Stimulated activated CD4-positive, alpha-beta T cell treated with anti-CD3 and anti-CD28 coated beads, Interleukin-15, amount 100 ng/mL, for 48 hours (primary cell): ENCODE results near the gene CA11.
"Not testable (repeated sequence)": the region's sequence is repeated elsewhere in the genome, so short reads cannot be mapped to it uniquely, and the experiment has no call there.

Source experiments
- DNase-seq, 2 donors: peaks; one replicate each; pipeline ENCODE4 v3.0.0-alpha.2; 2020; ENCODE audit warnings: low read depth in 2 of 2

CA11 gene

DNA sequence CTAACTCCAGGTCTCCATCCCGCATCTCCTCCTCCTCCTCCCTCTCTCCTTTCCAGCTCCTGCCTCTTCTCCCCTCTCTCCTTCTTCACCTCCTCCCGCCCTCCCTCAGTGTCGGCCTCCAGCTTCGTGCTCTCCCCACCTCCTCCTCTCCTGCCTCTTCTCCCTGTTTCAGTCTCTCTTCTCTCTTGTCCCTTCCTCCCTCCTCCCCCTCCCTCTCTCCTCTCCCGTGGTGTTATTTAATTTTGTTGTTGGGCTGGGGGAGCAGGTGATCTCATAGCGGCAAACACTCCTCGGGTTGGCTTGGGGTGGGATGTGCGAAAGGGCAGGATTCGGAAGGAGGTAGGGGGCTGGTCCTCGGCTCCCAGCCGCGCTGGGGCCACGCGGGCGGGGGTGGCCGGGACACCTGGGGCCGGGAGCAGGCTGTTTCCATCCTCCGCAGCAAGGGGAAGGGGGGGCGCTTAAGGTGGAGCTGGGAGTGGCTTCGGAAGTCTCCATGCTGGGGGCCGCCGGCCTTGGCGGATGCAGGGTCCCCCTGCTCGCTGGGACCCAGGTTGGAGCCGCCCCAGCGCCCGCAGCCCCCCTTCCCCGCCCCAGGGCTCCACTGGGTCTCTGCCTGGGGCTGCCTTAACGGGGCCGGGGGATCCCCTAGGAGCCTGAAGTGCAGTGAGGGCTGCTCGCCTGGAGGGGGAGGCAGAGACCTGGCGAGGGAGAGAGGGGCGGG is at the start of gene CA11:
TSS of gene CA11 (minus strand) at position 187 of the 721 bp plus-strand sequence. CDS start 555 bp downstream, outside the sequence.
- peak; percentile 83 to 90 for DNase-seq

DNA sequence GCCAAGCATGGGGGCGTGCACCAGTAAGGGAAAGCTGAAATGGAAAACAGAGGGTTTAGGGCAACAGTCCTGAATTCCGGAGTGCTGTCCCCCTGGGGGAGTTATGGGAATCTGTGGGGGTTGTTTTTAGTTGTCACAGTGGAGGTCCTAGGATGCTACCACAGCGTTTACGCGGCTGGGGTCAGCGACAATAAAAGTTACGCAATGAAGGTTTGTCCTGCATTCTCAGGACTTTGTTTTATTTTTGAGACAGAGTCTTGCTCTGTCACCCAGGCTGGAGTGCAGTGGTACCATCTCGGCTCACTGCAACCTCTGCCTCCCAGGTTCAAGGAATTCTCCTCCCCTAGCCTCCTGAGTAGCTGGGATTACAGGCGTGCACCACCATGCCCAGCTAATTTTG is 47.6 kb upstream of the CA11 start:
- not testable (repeated sequence) for DNase-seq

- no peak for DNase-seq
Measured at GRCh38 chr19:48689449-48689848, 43.5 kb upstream of the CA11 start.

- DNase-seq = no peak
Measured at GRCh38 chr19:48687776-48688175, 41.8 kb upstream of the CA11 start.

DNA sequence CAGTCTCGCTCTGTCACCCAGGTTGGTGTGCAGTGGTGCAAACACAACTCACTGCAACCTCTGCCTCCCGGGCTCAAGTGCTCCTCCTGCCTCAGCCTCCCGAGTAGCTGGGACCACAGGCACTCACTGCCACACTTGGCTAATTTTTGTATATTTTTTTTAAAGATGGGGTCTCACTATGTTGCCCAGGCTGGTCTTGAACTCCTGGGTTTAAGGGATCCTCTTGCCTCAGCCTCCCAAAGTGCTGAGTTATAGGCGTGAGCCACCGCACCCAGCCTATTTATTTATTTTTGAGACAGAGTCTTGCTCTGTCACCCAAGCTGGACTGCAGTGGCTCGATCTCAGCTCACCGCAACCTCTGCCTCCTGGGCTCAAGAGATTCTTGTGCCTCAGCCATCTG is 40.6 kb upstream of the CA11 start:
- not testable (repeated sequence) for DNase-seq

DNA sequence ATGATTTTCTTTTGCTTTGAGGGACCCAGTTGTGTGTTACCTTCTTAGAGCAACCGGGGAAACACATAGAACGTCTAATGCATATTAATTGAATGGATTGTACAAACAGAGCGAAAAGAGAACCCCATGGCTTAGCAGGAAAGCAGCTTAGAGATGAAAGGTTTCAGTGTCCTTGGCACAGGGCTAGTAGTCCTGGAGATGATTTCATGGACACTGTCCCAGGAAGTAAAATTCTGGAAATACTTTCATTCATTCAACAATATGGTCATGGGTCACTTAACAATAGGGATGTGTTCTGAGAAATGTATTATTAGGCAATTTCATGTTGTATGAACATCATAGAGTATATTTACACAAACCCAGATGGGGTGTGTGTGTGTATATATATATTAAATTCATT is 40.1 kb upstream of the CA11 start:
- DNase-seq = no peak

DNA sequence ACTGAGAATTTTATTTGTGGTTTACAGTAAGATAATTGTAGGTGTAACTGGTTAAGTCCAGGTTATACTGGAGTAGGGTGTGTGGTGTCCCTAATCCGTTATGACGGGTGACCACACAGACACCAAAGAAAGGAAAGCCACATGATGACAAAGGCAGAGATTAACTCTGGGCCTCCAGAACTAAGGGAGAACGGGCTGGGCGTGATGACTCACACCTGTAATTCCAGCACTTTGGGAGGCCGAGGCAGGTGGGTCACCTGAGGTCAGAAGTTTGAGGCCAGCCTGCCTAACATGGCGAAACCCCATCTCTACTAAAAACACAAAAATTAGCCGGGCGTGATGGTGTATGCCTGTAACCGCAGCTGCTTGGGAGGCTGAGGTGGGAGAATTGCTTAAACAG is 39.6 kb upstream of the CA11 start:
- no peak for DNase-seq

DNA sequence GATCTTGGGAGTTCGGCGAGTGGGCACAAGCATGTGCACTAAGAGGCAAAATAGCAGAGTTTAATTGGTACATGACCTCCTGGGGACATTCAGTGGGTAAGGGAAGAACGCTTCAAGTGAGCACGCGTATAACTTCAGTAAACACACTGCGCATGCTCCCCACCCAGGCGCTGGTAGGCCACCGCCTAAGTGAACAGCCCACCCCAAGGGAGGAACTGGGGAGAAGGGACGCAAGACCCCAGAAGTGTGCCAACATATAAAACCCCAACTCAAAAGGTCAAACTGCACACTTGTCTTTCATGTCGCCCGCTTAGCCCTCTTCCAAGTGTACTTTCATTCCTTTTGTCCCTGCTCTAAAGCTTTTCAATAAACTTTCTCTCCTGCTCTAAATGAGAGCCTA is 37.4 kb upstream of the CA11 start:
- DNase-seq = no peak

GRCh38 chr19:48681127-48681470 is 35.1 kb upstream of the CA11 start:
- DNase-seq = no peak

DNA sequence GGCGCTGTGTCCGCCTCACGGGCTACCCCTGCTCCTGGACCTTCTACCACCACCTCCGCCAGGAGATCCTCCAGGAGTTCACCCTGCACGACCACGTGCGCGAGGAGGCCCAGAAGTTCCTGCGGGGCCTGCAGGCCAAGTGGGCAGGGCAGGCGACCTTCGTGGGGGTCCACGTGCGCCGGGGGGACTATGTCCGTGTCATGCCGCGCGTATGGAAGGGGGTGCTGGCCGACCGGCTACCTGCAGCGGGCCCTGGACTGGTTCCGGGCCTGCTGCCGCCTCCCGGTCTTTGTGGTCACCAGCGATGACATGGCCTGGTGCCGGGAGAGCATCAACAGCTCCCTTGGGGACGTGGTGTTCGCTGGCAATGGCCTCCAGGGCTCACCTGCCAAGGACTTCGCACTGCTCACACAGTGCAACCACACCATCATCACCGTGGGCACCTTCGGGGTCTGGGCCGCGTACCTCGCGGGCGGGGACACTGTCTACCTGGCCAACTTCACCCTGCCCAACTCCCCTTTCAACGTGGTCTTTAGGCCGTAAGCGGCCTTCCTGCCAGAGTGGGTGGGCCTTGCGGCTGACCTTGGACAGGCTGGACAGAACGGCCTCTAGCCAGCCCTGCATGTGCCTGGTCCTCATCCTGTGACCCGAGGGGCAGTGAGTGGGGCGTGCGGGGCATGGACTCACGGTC is 34.6 kb upstream of the CA11 start:
- no peak for DNase-seq

DNA sequence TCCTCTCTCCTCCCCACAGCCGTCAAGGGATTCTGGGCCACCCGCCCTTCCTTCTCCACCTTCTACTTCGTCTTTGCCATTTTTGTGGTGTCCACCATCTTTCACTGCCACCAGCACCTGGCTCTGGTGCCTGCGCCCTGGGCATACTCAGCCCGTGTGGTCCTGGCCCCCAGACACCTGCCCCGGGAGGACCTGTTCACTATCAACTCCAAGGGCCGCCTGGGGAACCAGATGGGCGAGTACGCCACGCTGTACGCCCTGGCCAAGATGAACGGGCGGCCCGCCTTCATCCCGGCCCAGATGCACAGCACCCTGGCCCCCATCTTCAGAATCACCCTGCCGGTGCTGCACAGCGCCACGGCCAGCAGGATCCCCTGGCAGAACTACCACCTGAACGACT is 34.0 kb upstream of the CA11 start:
- DNase-seq = not testable (repeated sequence)

- DNase-seq = no peak
Measured at GRCh38 chr19:48678201-48678600, 32.2 kb upstream of the CA11 start.

- no peak for DNase-seq
Measured at GRCh38 chr19:48676887-48677286, 30.9 kb upstream of the CA11 start.

GRCh38 chr19:48676487-48676886 is 30.5 kb upstream of the CA11 start:
- no peak for DNase-seq

- DNase-seq = peak; percentile 60 to 69
Measured at GRCh38 chr19:48674921-48675824, 29.2 kb upstream of the CA11 start.

GRCh38 chr19:48674216-48674809 is 28.3 kb upstream of the CA11 start:
- no peak for DNase-seq

GRCh38 chr19:48673436-48674100 is 27.6 kb upstream of the CA11 start:
- DNase-seq = no peak

DNA sequence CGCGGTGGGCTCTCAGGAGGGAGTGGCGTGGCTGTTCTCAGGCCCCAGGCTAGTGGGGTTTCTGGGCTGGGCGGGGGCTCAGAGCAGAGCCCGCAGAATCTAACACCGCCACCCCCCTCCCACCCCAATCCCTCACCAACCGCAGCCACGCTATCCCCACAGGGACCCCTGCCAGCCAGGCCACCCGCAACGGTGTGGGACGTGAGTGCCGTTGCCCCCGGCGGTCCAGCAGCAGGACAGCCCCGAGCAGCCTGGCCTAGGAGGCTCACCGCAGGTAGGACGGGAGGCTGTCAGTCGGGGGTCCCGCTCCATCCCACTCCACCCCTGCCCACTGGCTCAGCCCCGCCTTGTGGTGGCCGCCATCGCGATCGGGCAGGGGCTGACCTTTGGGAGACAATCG is 27.0 kb upstream of the CA11 start, which contains the start of gene NTN5:
TSS of gene NTN5 (minus strand) at position 24 of the 400 bp plus-strand sequence. CDS start 2,031 bp downstream, outside the sequence.
- DNase-seq = no peak

- DNase-seq = no peak
Measured at GRCh38 chr19:48671446-48671995, 25.5 kb upstream of the CA11 start.

- DNase-seq = no peak
Measured at GRCh38 chr19:48670699-48671445, 24.9 kb upstream of the CA11 start.
